8988T (cell line): Measurements from ENCODE around the gene TNFSF18.

Source experiments
- DNase-seq: peaks from one replicate; pipeline ENCODE4 v3.0.0; 2011

TNFSF18 gene

GRCh38 chr1:173038875-173039554 lies 11.7 kb downstream of the TNFSF18 start:
- no peak for DNase-seq

- DNase-seq: no peak
Observed at GRCh38 chr1:173024543-173024942, 26.2 kb downstream of the TNFSF18 start.

- DNase-seq: no peak
Observed at GRCh38 chr1:173023343-173023742, 27.4 kb downstream of the TNFSF18 start.

DNA sequence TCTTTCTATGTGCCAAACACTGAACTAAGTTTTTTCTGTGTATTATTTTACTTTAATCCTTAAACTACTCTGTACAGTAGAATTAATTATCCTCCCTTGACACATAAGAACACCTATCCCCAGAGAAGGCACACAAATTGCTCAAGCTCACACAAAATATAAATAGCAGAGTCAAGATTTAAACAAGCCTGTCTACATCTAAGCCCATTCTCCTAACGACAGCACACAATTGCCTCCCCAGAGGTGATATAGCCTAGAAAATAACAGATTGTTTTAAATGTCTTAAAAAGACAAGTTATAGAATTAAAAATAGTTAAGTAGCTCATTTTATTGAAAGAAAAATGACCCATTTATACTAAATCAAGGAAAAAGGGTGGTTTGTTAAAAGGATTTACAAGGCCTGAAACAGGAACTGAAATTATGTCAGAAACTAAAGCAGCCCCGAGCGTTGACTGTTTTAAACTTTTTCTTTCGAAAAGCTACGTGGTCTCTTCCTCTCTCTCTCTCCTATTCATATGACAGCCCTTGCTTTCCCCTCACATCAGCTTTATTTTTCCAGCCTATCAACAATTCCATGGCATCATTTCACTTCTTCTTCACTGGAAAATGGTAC lies 30.5 kb downstream of the TNFSF18 start:
- DNase-seq: no peak

DNA sequence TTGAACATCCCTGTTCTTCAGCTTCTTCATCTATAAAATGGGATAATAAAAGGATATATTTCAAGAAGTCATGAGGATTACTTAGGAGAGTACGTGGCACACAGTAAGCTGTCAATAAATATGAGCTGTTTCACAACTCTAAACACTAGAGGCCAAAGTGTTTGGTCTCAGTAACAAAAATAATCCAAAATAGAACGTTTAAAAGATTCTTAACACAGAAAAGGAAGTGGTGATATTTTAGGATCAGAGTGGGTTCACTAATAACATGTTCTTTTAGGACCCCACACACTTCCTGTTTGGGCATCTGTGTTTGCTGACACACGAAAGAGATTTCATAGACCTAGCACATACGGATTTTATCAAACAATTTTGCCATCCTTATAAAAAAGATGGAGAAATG lies 32.9 kb downstream of the TNFSF18 start:
- no peak for DNase-seq

DNA sequence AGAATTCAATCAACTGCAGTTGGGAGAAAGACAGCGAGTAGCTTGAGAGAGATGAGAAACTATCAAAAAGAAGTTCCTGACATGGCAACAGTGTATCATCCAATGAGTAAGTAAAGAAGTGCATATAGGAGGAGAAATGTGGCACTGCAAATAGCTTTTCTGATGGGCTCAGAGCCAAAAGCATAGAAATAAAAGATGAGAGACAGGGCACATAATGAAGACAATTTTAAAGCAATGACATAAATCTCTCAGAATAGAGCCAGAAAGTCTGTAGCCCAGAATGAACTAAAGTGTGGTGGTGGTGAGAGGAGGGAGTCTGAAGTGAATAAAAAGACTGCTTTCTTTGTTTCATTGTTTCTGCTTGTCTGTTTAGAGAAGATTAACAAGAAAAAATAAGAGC lies 34.3 kb downstream of the TNFSF18 start:
- no peak for DNase-seq

GRCh38 chr1:173015629-173016028 lies 35.1 kb downstream of the TNFSF18 start:
- DNase-seq: no peak

- DNase-seq: no peak
Observed at GRCh38 chr1:173014160-173014559, 36.6 kb downstream of the TNFSF18 start.

DNA sequence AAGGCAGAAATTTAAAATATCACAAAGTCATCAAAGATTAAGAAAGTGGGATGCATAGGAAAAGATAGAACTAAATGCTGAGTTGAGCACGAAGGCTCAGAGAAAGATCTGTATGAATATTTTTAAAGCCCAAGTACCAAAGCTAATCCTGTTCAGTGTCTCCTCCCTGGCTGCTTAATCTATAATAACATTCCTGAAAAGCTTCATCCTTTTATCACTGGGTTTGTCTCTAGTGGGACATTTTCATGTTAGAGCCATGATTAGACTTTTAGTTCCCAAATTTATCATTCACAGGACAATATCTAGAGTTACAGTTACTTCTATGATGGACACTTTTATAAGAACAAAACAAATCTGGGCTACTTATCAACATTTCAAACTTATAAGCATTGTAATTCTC lies 38.6 kb downstream of the TNFSF18 start:
- no peak for DNase-seq

GRCh38 chr1:173009597-173009996 lies 41.1 kb downstream of the TNFSF18 start:
- DNase-seq: no peak

DNA sequence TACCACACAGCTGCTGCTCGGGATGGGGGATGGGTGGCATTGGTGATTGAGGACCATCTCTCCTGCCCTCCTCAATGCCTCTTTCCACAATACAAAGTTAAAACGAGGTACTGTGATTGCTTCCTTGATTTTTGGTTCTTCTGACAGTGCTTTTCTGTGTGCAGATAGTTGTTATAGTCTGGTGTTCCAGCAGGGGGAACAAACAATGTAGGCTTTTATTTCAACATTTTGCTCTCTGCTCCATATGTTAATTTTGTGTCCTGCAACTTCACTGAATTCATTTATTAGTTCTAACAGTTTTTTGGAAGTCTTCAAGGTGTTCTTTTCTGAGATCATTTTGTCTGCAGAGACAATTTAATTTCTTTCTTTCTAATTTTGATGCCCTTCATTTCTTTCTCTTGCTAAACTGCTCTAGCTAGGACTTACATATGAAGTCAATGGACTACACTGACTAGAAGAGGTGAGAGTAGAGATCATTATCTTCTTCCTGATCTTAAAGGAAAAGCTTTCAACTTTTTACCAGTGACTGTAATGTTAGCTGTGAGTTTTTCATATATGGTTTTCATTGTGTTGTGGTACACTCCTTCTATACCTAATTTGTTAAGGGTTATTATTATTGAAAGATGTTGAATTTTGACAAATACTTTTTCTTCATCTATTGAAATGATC lies 45.4 kb downstream of the TNFSF18 start:
- DNase-seq: no peak

- DNase-seq: no peak
Observed at GRCh38 chr1:173002891-173003838, 47.6 kb downstream of the TNFSF18 start.

- DNase-seq: no peak
Observed at GRCh38 chr1:172999349-172999748, 51.4 kb downstream of the TNFSF18 start.

GRCh38 chr1:172997941-172998361 lies 52.8 kb downstream of the TNFSF18 start:
- DNase-seq: no peak

DNA sequence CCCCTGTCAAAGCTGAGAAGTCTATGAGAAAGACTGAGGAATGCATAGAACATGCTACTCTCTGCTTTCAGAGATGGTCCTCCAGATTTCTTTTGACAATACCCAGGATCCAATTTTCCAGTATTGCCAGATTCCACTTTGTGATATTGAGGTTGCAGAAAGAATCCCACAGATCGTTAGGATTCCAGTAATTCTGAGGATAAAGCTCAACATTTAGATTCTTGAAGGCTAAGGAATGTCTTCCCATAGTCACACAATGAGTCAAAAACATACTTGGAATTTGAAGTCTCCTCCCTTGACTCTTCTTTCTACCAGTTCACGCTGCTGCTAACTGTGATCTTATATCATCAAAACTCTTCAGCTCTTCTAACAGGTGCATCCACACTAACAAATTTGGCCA lies 57.1 kb downstream of the TNFSF18 start:
- no peak for DNase-seq

- no peak for DNase-seq
Observed at GRCh38 chr1:172991674-172992400, 58.9 kb downstream of the TNFSF18 start.

- DNase-seq: no peak
Observed at GRCh38 chr1:172990598-172991215, 60.0 kb downstream of the TNFSF18 start.
